Transverse colon (tissue), 4 donors: ENCODE results near the gene BPIFB3. TPM values are rescaled to one million over a fixed set of nuclear protein-coding genes. Genes with fewer than 3 reads are reported as not detected.

Source experiments
- DNase-seq: peaks from one replicate; pipeline ENCODE4 v3.0.0-alpha.2; 2019
- H3K27ac ChIP-seq, 4 donors: fragments of 200-600 bp; sonication (generic); 2 replicates each; pipeline ENCODE4 v1.5.1; 2016 to 2018; ENCODE audit warnings: inconsistent platforms in 4 of 4
- H3K27me3 ChIP-seq: fragments of 200-600 bp; sonication (generic); 2 replicates; pipeline ENCODE4 v1.5.1; 2017; ENCODE audit warnings: inconsistent platforms
- H3K36me3 ChIP-seq, 4 donors: fragments of 200-600 bp; sonication (generic); 2 replicates each; pipeline ENCODE4 v1.5.1; 2017 to 2019; ENCODE audit warnings: inconsistent platforms in 4 of 4
- H3K4me1 ChIP-seq, 4 donors: fragments of 200-600 bp; sonication (generic); 2 replicates each; pipeline ENCODE4 v1.5.1; 2017 to 2020; ENCODE audit warnings: inconsistent platforms in 4 of 4
- H3K4me3 ChIP-seq, 4 donors: fragments of 200-600 bp; sonication (generic); 1 replicate in 1 of 4; 2 replicates in 3 of 4; pipeline versions ENCODE4 v1.5.1 to v1.6.1; 2017 to 2019; ENCODE audit warnings: inconsistent platforms in 4 of 4
- H3K9me3 ChIP-seq, 2 donors: fragments of 200-600 bp; sonication (generic); 2 replicates each; pipeline ENCODE4 v1.5.1; 2017 to 2019; ENCODE audit warnings: inconsistent platforms in 2 of 2
- CTCF ChIP-seq, 5 experiments: fragments of 200-600 bp in 3 of 5; fragments of 450-650 bp in 2 of 5; sonication (generic) in 3 of 5; IDR thresholded peaks; 1 replicate in 2 of 5; 2 replicates in 3 of 5; pipeline ENCODE4 v1.5.1; 2016 to 2017; ENCODE audit warnings: antibody characterized with exemption in 5 of 5, inconsistent platforms in 3 of 5, mild to moderate bottlenecking in 2 of 5, moderate library complexity in 1 of 5
- EP300 ChIP-seq: sonication (generic); formaldehyde crosslinking; IDR thresholded peaks from one replicate; pipeline ENCODE4 v1.6.1; 2017; ENCODE audit warnings: antibody characterized with exemption, low read depth
- POLR2A ChIP-seq: fragments of 450-650 bp; IDR thresholded peaks from one replicate; pipeline ENCODE4 v1.6.1; 2016; ENCODE audit warnings: antibody characterized with exemption, mild to moderate bottlenecking, moderate library complexity
- POLR2AphosphoS5 ChIP-seq, 3 donors: sonication (generic); formaldehyde crosslinking; IDR thresholded peaks; one replicate each; pipeline ENCODE4 v1.6.1; 2016; ENCODE audit warnings: antibody characterized with exemption in 3 of 3
- WGBS, 2 donors: methylation state at CpG; one replicate each; pipeline ENCODE4 v1.1.5; 2018; ENCODE audit warnings: low coverage in 1 of 2; 5-methylcytosine and 5-hydroxymethylcytosine counted together
- in situ Hi-C, 4 donors: fragments of 200-750 bp; cut with MboI; loops; one replicate each; pipeline versions ENCODE4 v1.15.0 to v1.15.1; 2017; ENCODE audit warnings: low sequenced_read_pairs in 3 of 4, low pct_ligation_motif_present in 1 of 4, low pct_unique_long_range_greater_than_20kb in 1 of 4
- intact Hi-C: fragments of 100-400 bp; cut with DNase I; formaldehyde crosslinking; loops from one replicate; pipeline ENCODE4 v1.15.1; 2023; ENCODE audit warnings: low total_unique reads
- total RNA-seq, 4 donors: library from RNA; depleted of rRNA; stranded (reverse); fragments of >200 nt; gene quantifications; one replicate each; pipeline ENCODE4 v1.1.0, GENCODE V29; 2016

BPIFB3 gene
- total RNA-seq, 4 donors from 2014 or later, result not detected

- Histone ChIP-seq H3K27me3 (no peaks in the 10 kb centered on the region), H3K36me3 (no peaks in the 10 kb centered on the region), H3K27ac (no peak overlapping the region), H3K9me3 (no peaks in the 10 kb centered on the region), H3K4me1 (no peaks in the 10 kb centered on the region), H3K4me3 (no peak overlapping the region)
- in situ Hi-C loops, result no loop called here
- no peak for DNase-seq
- WGBS, 2 donors, result 56 to 59% methylated on average over 4 to 18 of the region's 19 CpGs
- intact Hi-C loops, result no loop called here
- TF ChIP-seq CTCF (IDR thresholded peaks at IDR 0.05) (no peak), POLR2AphosphoS5 (IDR thresholded peaks at IDR 0.05) (no peak), POLR2A (no peak), EP300 (no peak)
Measured at GRCh38 chr20:33009214-33010132, 44.2 kb upstream of the BPIFB3 start.

GRCh38 chr20:33010133-33010504, 43.6 kb upstream of the BPIFB3 start:
- no peak for DNase-seq
- TF ChIP-seq POLR2AphosphoS5 (IDR thresholded peaks at IDR 0.05) (no peak), CTCF (IDR thresholded peaks at IDR 0.05) (no peak), POLR2A (no peak), EP300 (no peak)
- Histone ChIP-seq H3K4me3 (no peak overlapping the region), H3K4me1 (no peaks in the 10 kb centered on the region), H3K9me3 (no peaks in the 10 kb centered on the region), H3K36me3 (no peaks in the 10 kb centered on the region), H3K27ac (no peak overlapping the region), H3K27me3 (no peaks in the 10 kb centered on the region)
- intact Hi-C loops (no loop called here), in situ Hi-C loops (no loop called here)
- 69% methylated on average over 5 of the region's 5 CpGs; no CpG with 5 or more reads in 1 of the 2 donors for WGBS, 2 donors

GRCh38 chr20:33010674-33011449, 42.8 kb upstream of the BPIFB3 start:
- intact Hi-C loops (no loop called here), in situ Hi-C loops (no loop called here)
- no peak for TF ChIP-seq CTCF (IDR thresholded peaks at IDR 0.05)
- TF ChIP-seq POLR2A, result no peak
- no peak for TF ChIP-seq EP300
- no peak for TF ChIP-seq POLR2AphosphoS5 (IDR thresholded peaks at IDR 0.05)

More at GRCh38 chr20:33010674-33011449, 42.8 kb upstream of the BPIFB3 start:
- H3K36me3 ChIP-seq, result no peaks in the 10 kb centered on the region
- H3K27me3 ChIP-seq, result no peaks in the 10 kb centered on the region
- H3K9me3 ChIP-seq, result no peaks in the 10 kb centered on the region
- H3K27ac ChIP-seq, result no peak overlapping the region
- H3K4me1 ChIP-seq, result no peaks in the 10 kb centered on the region
- DNase-seq, result no peak
- 75% methylated on average over 8 of the region's 8 CpGs; no CpG with 5 or more reads in 1 of the 2 donors for WGBS, 2 donors
- H3K4me3 ChIP-seq, result no peak overlapping the region
